H9 (cell line): ENCODE measurements around the gene ADAMTS17. TPM values are rescaled to one million over a fixed set of nuclear protein-coding genes. Genes with fewer than 3 reads are reported as not detected.

Source experiments
- DNase-seq: peaks from one replicate; pipeline ENCODE4 v3.0.0-alpha.2; 2017
- H2AFZ ChIP-seq: one replicate; pipeline ENCODE4 v1.6.1; 2013; ENCODE audit warnings: mild to moderate bottlenecking, low read length, control low read depth, moderate library complexity
- H2AK5ac ChIP-seq: 2 replicates; pipeline ENCODE4 v1.6.1; 2013; ENCODE audit warnings: low read length, control low read depth, mixed read lengths; ENCODE audit not compliant: insufficient read length
- H2BK120ac ChIP-seq: one replicate; pipeline ENCODE4 v1.6.1; 2013; ENCODE audit warnings: low read depth, mild to moderate bottlenecking, low read length, control low read depth, inconsistent platforms; ENCODE audit not compliant: poor library complexity, severe bottlenecking
- H2BK12ac ChIP-seq: 2 replicates; pipeline ENCODE4 v1.6.1; 2013; ENCODE audit warnings: low read length, control low read depth, mixed read lengths, low read depth; ENCODE audit not compliant: insufficient read length
- H2BK15ac ChIP-seq: 2 replicates; pipeline ENCODE4 v1.6.1; 2013; ENCODE audit warnings: low read depth, low read length, control low read depth
- H2BK20ac ChIP-seq: one replicate; pipeline ENCODE4 v1.6.1; 2013; ENCODE audit warnings: low read depth, mild to moderate bottlenecking, low read length, control low read depth, inconsistent platforms; ENCODE audit not compliant: poor library complexity, severe bottlenecking
- H2BK5ac ChIP-seq: 2 replicates; pipeline ENCODE4 v1.6.1; 2013; ENCODE audit warnings: low read length, control low read depth, mixed read lengths; ENCODE audit not compliant: insufficient read length
- H3K14ac ChIP-seq: 2 replicates; pipeline ENCODE4 v1.6.1; 2013; ENCODE audit warnings: low read length, control low read depth; ENCODE audit not compliant: insufficient read depth
- H3K18ac ChIP-seq: 2 replicates; pipeline ENCODE4 v1.6.1; 2013; ENCODE audit warnings: low read depth, mild to moderate bottlenecking, mixed read lengths, low read length, control low read depth; ENCODE audit not compliant: insufficient read length
- H3K23ac ChIP-seq: 2 replicates; pipeline ENCODE4 v1.6.1; 2013; ENCODE audit warnings: low read length, control low read depth, mixed read lengths, low read depth; ENCODE audit not compliant: insufficient read length
- H3K23me2 ChIP-seq: 2 replicates; pipeline ENCODE4 v1.6.1; 2013; ENCODE audit warnings: low read depth, mild to moderate bottlenecking, mixed read lengths, low read length, control low read depth; ENCODE audit not compliant: insufficient read length, poor library complexity, severe bottlenecking
- H3K27ac ChIP-seq: 2 replicates; pipeline ENCODE4 v1.5.1; 2013; ENCODE audit warnings: low read length, control low read depth, mixed read lengths, low read depth; ENCODE audit not compliant: insufficient read length
- H3K27me3 ChIP-seq: 2 replicates; pipeline ENCODE4 v1.6.1; 2013; ENCODE audit warnings: low read length, control low read depth, inconsistent platforms; ENCODE audit not compliant: insufficient read depth
- H3K4ac ChIP-seq: 2 replicates; pipeline ENCODE4 v1.6.1; 2013; ENCODE audit warnings: low read depth, mild to moderate bottlenecking, control low read depth, inconsistent platforms, low read length, moderate library complexity
- H3K4me1 ChIP-seq: 2 replicates; pipeline ENCODE4 v1.6.1; 2013; ENCODE audit warnings: low read length, control low read depth, inconsistent platforms; ENCODE audit not compliant: insufficient read depth
- H3K4me2 ChIP-seq: 2 replicates; pipeline ENCODE4 v1.6.1; 2013; ENCODE audit warnings: low read length, control low read depth, mixed read lengths; ENCODE audit not compliant: insufficient read length, insufficient read depth
- H3K56ac ChIP-seq: 2 replicates; pipeline ENCODE4 v1.6.1; 2013; ENCODE audit warnings: low read depth, mild to moderate bottlenecking, mixed read lengths, low read length, control low read depth; ENCODE audit not compliant: insufficient read length
- H3K79me1 ChIP-seq: 2 replicates; pipeline ENCODE4 v1.6.1; 2013; ENCODE audit warnings: low read depth, mild to moderate bottlenecking, moderate library complexity, low read length, control low read depth, inconsistent platforms; ENCODE audit not compliant: insufficient read depth, poor library complexity, severe bottlenecking
- H3K79me2 ChIP-seq: 2 replicates; pipeline ENCODE4 v1.6.1; 2013; ENCODE audit warnings: low read length, control low read depth, inconsistent platforms; ENCODE audit not compliant: insufficient read depth
- H3K9ac ChIP-seq: 2 replicates; pipeline ENCODE4 v1.6.1; 2013; ENCODE audit warnings: low read length, control low read depth, mixed read lengths; ENCODE audit not compliant: insufficient read length; ENCODE audit errors: extremely low read depth
- H3K9me3 ChIP-seq: one replicate; pipeline ENCODE4 v1.6.1; 2013; ENCODE audit warnings: low read depth, low read length, inconsistent platforms; ENCODE audit not compliant: control insufficient read depth
- H3T11ph ChIP-seq: one replicate; pipeline ENCODE4 v1.6.1; 2013; ENCODE audit warnings: mild to moderate bottlenecking, low read length, control low read depth, inconsistent platforms
- H4K20me1 ChIP-seq: one replicate; pipeline ENCODE4 v1.6.1; 2013; ENCODE audit not compliant: control insufficient read depth, insufficient read length, insufficient read depth
- H4K5ac ChIP-seq: 2 replicates; pipeline ENCODE4 v1.6.1; 2013; ENCODE audit warnings: low read depth, mild to moderate bottlenecking, mixed read lengths, low read length, control low read depth; ENCODE audit not compliant: insufficient read length
- H4K8ac ChIP-seq: replicated peaks from 2 replicates; pipeline ENCODE4 v1.6.1; 2013; ENCODE audit warnings: low read length, control low read depth, mixed read lengths, low read depth; ENCODE audit not compliant: insufficient read length
- H4K91ac ChIP-seq: 2 replicates; pipeline ENCODE4 v1.6.1; 2013; ENCODE audit warnings: low read depth, mild to moderate bottlenecking, moderate library complexity, mixed read lengths, low read length, control low read depth; ENCODE audit not compliant: insufficient read length
- H3K27ac Mint-ChIP-seq, 3 experiments: 2 replicates in 2 of 3; 3 replicates in 1 of 3; pipeline ENCODE4 v1.8.0; 2020 to 2021; ENCODE audit warnings: mixed read lengths in 3 of 3, mild to moderate bottlenecking in 1 of 3, moderate library complexity in 1 of 3
- H3K27me3 Mint-ChIP-seq: 2 replicates; pipeline ENCODE4 v1.8.0; 2021; ENCODE audit warnings: low read depth, mild to moderate bottlenecking, moderate library complexity, mixed read lengths
- H3K36me3 Mint-ChIP-seq, 3 experiments: 2 replicates in 2 of 3; 3 replicates in 1 of 3; pipeline ENCODE4 v1.8.0; 2020 to 2021; ENCODE audit warnings: low read depth in 3 of 3, mixed read lengths in 3 of 3; ENCODE audit not compliant: insufficient read depth in 1 of 3
- H3K4me1 Mint-ChIP-seq, 2 experiments: 2 replicates each; pipeline ENCODE4 v1.8.0; 2020; ENCODE audit warnings: mixed read lengths in 2 of 2
- H3K4me3 Mint-ChIP-seq, 2 experiments: 2 replicates in 1 of 2; 3 replicates in 1 of 2; pipeline ENCODE4 v1.8.0; 2020 to 2021; ENCODE audit warnings: mild to moderate bottlenecking in 2 of 2, mixed read lengths in 2 of 2, moderate library complexity in 1 of 2
- H3K9me3 Mint-ChIP-seq, 2 experiments: 2 replicates in 1 of 2; 3 replicates in 1 of 2; pipeline ENCODE4 v1.8.0; 2020; ENCODE audit warnings: mild to moderate bottlenecking in 2 of 2, mixed read lengths in 2 of 2, moderate library complexity in 1 of 2
- CTCF ChIP-seq: fragments of 200-600 bp; sonication (generic); conservative IDR thresholded peaks from 3 replicates; pipeline ENCODE4 v1.8.0; 2021; ENCODE audit warnings: antibody characterized with exemption, mild to moderate bottlenecking
- WGBS: extraction: QIAGEN DNeasy Blood & Tissue Kit; methylation state at CpG from one replicate; pipeline ENCODE4 v1.1.7; 2013; ENCODE audit warnings: missing lambda C conversion rate, low lambda C conversion rate, mixed read lengths; ENCODE audit not compliant: insufficient read length; ENCODE audit errors: extremely low coverage; 5-methylcytosine and 5-hydroxymethylcytosine counted together
- total RNA-seq: library from RNA; stranded (reverse); gene quantifications from 2 replicates; pipeline ENCODE4 v1.2.1, GENCODE V29; 2021

Gene ADAMTS17
- total RNA-seq, 1 experiment from 2014 or later, result 2.9 TPM

DNA sequence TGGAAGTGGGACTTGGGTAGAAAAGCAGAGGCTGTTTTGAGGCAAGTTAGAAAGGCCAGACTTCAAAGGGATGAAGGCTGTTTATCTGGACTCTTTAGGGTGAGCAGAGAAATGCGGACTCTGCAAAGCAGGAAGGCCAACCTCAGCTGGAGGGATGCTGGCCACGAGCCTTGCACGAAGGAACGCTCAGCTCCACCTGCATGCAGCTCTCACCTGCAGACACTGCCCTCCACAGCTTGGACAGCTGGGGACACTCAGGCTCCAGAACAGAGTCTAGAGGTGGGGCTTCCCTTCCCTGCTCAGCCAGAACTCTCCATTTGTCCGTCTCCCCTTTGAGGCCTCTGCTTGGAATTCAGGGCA lies 229.7 kb downstream of the ADAMTS17 start:
- no peak overlapping the region for H2BK15ac ChIP-seq
- WGBS, result no CpG with 5 or more reads among the region's 5 CpGs
- no peak overlapping the region for H3K9ac ChIP-seq
- no peak overlapping the region for H3K23ac ChIP-seq
- no peak for TF ChIP-seq CTCF
- no peak overlapping the region for H3T11ph ChIP-seq
- H3K79me2 ChIP-seq, result no peaks in the 10 kb centered on the region
- H3K27me3 ChIP-seq, result no peaks in the 10 kb centered on the region
- Mint-ChIP-seq H3K4me1 (peaks cover 10 to 18% of the 10 kb centered on the region in 2 experiments), H3K9me3 (no peaks in the 10 kb centered on the region), H3K36me3 (no peaks in the 10 kb centered on the region), H3K27ac (0 out of 7 replicates have a peak overlapping the region, but pooled peaks of 1 of the 3 experiments have one; percentile 65), H3K27me3 (peaks cover 4% of the 10 kb centered on the region; the same call in 1 of the 2 replicates), H3K4me3 (no peak overlapping the region)
- H4K8ac ChIP-seq, result no peak overlapping the region
- no peak overlapping the region for H3K4me2 ChIP-seq
- H3K23me2 ChIP-seq, result no peaks in the 10 kb centered on the region
- no peaks in the 10 kb centered on the region for H4K20me1 ChIP-seq
- no peak for DNase-seq
- no peak overlapping the region for H3K27ac ChIP-seq
- no peak overlapping the region for H4K91ac ChIP-seq
- no peaks in the 10 kb centered on the region for H3K79me1 ChIP-seq
- H2AK5ac ChIP-seq, result no peak overlapping the region
- no peaks in the 10 kb centered on the region for H3K9me3 ChIP-seq
- no peak overlapping the region for H2BK20ac ChIP-seq
- no peak overlapping the region for H2AFZ ChIP-seq
- no peak overlapping the region for H3K18ac ChIP-seq
- H3K14ac ChIP-seq, result no peak overlapping the region
- H2BK120ac ChIP-seq, result no peak overlapping the region
- no peak overlapping the region for H2BK5ac ChIP-seq
- H3K4me1 ChIP-seq, result no peaks in the 10 kb centered on the region
- H4K5ac ChIP-seq, result no peak overlapping the region
- no peak overlapping the region for H3K56ac ChIP-seq
- no peak overlapping the region for H2BK12ac ChIP-seq
- H3K4ac ChIP-seq, result no peak overlapping the region
